HG03439 (cell line): ENCODE measurements around the gene GPC2.
A peak's percentile ranks its signal among the peaks of the same experiment; 100 is the strongest.
"Not testable (repeated sequence)": the region's sequence is repeated elsewhere in the genome, so short reads cannot be mapped to it uniquely, and the experiment has no call there.

Experiments used
- ATAC-seq: cut with Tn5 transposase; IDR thresholded peaks from one replicate; pipeline ENCODE4 v1.9.1; 2021; ENCODE audit warnings: mild to moderate bottlenecking, moderate library complexity; ENCODE audit not compliant: unreplicated experiment

GPC2 gene

GRCh38 chr7:100153708-100154535 is 23.3 kb downstream of the GPC2 start:
- no peak for ATAC-seq

GRCh38 chr7:100152937-100153666 is 24.1 kb downstream of the GPC2 start:
- no peak for ATAC-seq

GRCh38 chr7:100152404-100152803 is 24.8 kb downstream of the GPC2 start:
- no peak for ATAC-seq

- ATAC-seq = peak; percentile 99
Measured at GRCh38 chr7:100148559-100149328, 28.4 kb downstream of the GPC2 start, which contains the start of gene LAMTOR4. LAMTOR4 (plus strand) TSS chr7:100148918; CDS start chr7:100148973, 55 bp downstream.

GRCh38 chr7:100148225-100148558 is 29.0 kb downstream of the GPC2 start:
- no peak for ATAC-seq

GRCh38 chr7:100147278-100147677 is 29.9 kb downstream of the GPC2 start:
- ATAC-seq = no peak

- ATAC-seq = not testable (repeated sequence)
Measured at GRCh38 chr7:100146350-100146749, 30.8 kb downstream of the GPC2 start.

GRCh38 chr7:100142461-100142860 is 34.7 kb downstream of the GPC2 start:
- no peak for ATAC-seq

GRCh38 chr7:100141555-100141949 is 35.6 kb downstream of the GPC2 start:
- ATAC-seq = no peak

- ATAC-seq = no peak
Measured at GRCh38 chr7:100137851-100138760, 39.1 kb downstream of the GPC2 start.

GRCh38 chr7:100132697-100133151 is 44.5 kb downstream of the GPC2 start:
- peak; percentile 59 for ATAC-seq

- ATAC-seq = no peak
Measured at GRCh38 chr7:100132126-100132525, 45.1 kb downstream of the GPC2 start.

GRCh38 chr7:100130608-100131453 is 46.4 kb downstream of the GPC2 start:
- no peak for ATAC-seq

- not testable (repeated sequence) for ATAC-seq
Measured at GRCh38 chr7:100130220-100130607, 47.0 kb downstream of the GPC2 start.

- no peak for ATAC-seq
Measured at GRCh38 chr7:100128637-100128963, 48.6 kb downstream of the GPC2 start.

- ATAC-seq = no peak
Measured at GRCh38 chr7:100127866-100128636, 49.1 kb downstream of the GPC2 start.

- ATAC-seq = peak; percentile 67
Measured at GRCh38 chr7:100126931-100127865, 50.0 kb downstream of the GPC2 start, which contains the start of gene MBLAC1. MBLAC1 (plus strand) TSS chr7:100126967; CDS start chr7:100127396, 429 bp downstream.
